ENCODE measurements around the gene LURAP1L.

LURAP1L gene

DNA sequence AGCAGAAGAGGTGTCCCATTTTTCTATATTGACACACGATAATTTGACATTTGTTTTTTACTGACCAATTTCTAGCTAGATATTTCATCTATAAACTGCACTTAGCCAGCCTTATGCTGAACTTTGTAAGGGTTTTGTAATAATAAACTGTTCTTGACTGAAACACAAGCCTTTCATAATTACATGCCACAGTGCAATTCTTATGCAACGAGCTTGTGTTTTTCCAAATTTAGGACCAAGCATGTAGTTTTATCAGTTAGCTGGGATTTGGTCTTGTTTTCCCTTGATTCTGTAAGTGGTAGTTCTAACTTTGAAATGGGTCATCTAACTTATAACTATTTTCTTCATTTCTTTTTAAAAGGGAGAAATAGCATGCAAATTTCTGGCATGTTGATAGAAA lies 1.3 kb upstream of the LURAP1L start:
- FAIRE-seq (no peak), DNase-seq (ENCODE audit: insufficient read length, low spot score) (no peak)
- TF ChIP-seq SPI1 (IDR thresholded peaks at IDR 0.05; ENCODE audit: low read depth, low read length), result no peak
- TF ChIP-seq POLR2AphosphoS5 (IDR thresholded peaks at IDR 0.05; ENCODE audit: low read depth, low read length), result no peak
- no peak for TF ChIP-seq POLR2A (IDR thresholded peaks at IDR 0.05; ENCODE audit: low read depth, low read length)
- no peak for TF ChIP-seq TAF1 (IDR thresholded peaks at IDR 0.05; ENCODE audit: low read depth, low read length)
- TF ChIP-seq PAX5 (IDR thresholded peaks at IDR 0.05; ENCODE audit: insufficient read depth, low read length, severe bottlenecking), result no peak
- TF ChIP-seq POU2F2 (IDR thresholded peaks at IDR 0.05; ENCODE audit: low read depth, low read length), result no peak

DNA sequence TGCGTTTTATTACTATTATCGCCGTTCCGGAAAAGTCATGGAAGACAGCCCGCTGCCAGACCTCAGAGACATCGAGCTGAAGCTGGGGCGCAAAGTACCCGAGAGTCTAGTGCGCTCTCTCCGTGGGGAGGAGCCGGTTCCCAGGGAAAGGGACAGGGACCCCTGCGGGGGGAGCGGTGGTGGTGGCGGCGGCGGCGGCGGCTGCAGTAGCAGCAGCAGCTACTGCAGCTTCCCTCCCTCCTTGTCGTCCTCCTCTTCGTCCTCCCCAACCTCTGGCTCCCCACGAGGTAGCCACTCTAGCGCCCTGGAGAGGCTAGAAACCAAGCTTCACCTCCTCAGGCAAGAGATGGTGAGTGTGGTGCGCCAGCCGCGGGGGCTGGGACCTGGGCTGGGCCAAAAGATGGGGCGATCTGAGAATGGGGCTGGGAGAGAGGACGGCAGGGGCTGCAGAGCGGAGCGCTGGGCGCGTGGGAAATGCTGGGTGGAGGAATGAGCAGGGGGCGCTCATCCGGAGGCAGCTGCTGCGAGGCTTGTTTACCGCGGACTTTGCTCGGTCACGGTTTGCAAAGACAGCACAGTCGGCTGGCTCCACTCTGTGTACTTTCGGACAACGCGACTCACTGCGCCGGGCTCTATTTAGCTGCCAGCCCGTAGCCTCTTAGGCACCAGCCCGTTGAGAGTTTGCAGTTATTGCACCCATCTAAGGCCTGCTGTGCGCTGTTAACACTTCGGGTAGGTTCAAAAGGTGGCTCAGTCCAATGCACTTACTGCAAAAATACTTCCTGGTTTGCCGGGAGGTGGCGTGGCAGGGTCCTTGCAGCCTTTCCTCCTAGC lies 1.1 kb downstream of the LURAP1L start:
- FAIRE-seq, result peak; percentile 75
- no peak for DNase-seq (ENCODE audit: insufficient read length, low spot score)
- TF ChIP-seq POLR2A (IDR thresholded peaks at IDR 0.05; ENCODE audit: low read depth, low read length) (no peak), SPI1 (IDR thresholded peaks at IDR 0.05; ENCODE audit: low read depth, low read length) (no peak), TAF1 (IDR thresholded peaks at IDR 0.05; ENCODE audit: low read depth, low read length) (no peak), POLR2AphosphoS5 (IDR thresholded peaks at IDR 0.05; ENCODE audit: low read depth, low read length) (no peak), POU2F2 (IDR thresholded peaks at IDR 0.05; ENCODE audit: low read depth, low read length) (no peak), PAX5 (IDR thresholded peaks at IDR 0.05; ENCODE audit: insufficient read depth, low read length, severe bottlenecking) (no peak)

DNA sequence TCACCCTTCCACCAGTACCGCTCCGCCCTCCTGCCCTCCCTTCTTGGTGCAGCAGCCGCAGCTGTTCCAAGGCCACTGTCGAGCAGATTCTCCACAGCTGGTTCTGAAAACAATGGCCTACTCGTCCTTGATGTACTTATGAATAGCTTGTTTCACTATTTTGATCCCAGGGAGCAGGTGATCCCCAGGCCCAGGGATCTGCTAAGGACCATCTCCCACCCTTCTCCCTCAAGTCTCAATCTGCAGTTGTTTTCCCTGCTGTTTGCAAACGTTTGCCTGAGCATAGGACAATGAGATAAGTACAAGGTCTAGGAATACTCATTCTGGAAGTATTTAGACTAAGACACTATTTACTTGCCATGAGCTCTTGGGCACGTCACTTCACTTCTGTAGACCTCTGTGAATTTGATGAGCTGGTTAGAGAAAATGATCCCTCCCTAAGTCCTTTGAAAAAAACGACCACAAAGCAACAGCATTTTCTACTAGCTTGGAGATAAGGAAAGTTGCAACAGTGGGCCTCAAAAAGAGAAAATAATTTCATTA lies 1.8 kb downstream of the LURAP1L start:
- TF ChIP-seq POLR2A (IDR thresholded peaks at IDR 0.05; ENCODE audit: low read depth, low read length) (no peak), POLR2AphosphoS5 (IDR thresholded peaks at IDR 0.05; ENCODE audit: low read depth, low read length) (no peak), SPI1 (IDR thresholded peaks at IDR 0.05; ENCODE audit: low read depth, low read length) (no peak), PAX5 (IDR thresholded peaks at IDR 0.05; ENCODE audit: insufficient read depth, low read length, severe bottlenecking) (no peak), TAF1 (IDR thresholded peaks at IDR 0.05; ENCODE audit: low read depth, low read length) (no peak), POU2F2 (IDR thresholded peaks at IDR 0.05; ENCODE audit: low read depth, low read length) (no peak)
- no peak for DNase-seq (ENCODE audit: insufficient read length, low spot score)
- FAIRE-seq, result no peak

DNA sequence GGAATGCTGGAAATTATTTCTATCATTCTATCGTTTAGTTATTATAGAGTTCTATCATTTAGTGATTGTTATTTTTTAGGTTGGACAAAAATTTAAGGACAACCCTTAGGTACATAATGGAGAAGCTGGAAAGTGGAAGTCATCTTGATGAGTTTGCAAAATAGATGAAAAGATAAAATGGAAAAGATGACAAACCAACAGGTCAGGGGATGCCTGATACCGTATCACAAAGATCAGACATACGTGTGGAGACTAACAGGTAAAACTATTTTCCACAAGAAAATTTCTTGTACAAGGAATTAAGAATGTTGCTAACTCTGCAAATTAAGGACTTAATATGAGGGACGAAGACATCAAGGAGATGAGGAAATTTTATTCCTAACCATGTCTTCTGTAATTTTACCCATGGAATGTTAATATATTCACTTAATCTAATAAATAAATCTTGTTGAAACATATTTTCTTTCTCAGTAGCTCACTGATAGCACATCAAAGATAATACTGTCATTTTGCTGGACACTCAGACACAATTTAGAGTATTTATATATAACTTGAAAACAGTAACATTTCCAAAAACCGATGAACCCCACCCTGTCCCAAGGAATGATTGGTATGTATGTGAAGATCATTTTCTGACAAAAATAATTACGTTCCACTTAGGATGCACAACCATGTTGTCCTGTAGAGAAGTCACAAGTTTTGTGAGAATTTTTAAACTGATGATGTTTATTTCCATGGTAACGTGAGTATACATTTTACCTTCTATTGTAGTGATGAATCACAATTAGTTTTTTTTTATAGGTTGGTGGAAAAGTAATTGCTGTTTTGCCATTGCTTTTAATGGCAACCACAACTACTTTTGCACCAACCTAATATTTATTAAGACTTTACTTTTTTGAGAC lies 2.6 kb downstream of the LURAP1L start:
- no peak for TF ChIP-seq POLR2AphosphoS5 (IDR thresholded peaks at IDR 0.05; ENCODE audit: low read depth, low read length)
- TF ChIP-seq SPI1 (IDR thresholded peaks at IDR 0.05; ENCODE audit: low read depth, low read length), result no peak
- TF ChIP-seq POLR2A (IDR thresholded peaks at IDR 0.05; ENCODE audit: low read depth, low read length), result no peak
- TF ChIP-seq PAX5 (IDR thresholded peaks at IDR 0.05; ENCODE audit: insufficient read depth, low read length, severe bottlenecking), result no peak
- DNase-seq (ENCODE audit: insufficient read length, low spot score) (no peak), FAIRE-seq (no peak)

DNA sequence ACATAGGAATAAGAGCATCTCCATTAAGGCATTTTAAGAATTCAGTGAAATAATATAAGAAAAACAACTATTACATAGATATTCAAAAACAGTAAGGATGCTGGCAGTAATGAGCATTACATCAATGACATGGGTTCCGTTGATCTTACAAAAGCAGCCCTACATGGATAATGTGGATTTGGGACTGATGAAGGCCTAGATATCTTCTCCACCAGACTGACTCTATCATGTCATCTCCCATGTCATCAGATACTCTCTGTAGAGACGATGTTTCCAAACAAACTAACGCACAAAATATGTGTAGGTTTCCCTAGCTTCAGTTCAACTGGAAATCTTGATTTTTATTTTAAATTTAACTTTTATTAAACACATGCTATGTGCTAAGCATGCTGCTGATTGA lies 3.6 kb downstream of the LURAP1L start:
- TF ChIP-seq PAX5 (IDR thresholded peaks at IDR 0.05; ENCODE audit: insufficient read depth, low read length, severe bottlenecking) (no peak), SPI1 (IDR thresholded peaks at IDR 0.05; ENCODE audit: low read depth, low read length) (no peak), POU2F2 (IDR thresholded peaks at IDR 0.05; ENCODE audit: low read depth, low read length) (no peak)
- FAIRE-seq (no peak), DNase-seq (ENCODE audit: insufficient read length, low spot score) (no peak)

DNA sequence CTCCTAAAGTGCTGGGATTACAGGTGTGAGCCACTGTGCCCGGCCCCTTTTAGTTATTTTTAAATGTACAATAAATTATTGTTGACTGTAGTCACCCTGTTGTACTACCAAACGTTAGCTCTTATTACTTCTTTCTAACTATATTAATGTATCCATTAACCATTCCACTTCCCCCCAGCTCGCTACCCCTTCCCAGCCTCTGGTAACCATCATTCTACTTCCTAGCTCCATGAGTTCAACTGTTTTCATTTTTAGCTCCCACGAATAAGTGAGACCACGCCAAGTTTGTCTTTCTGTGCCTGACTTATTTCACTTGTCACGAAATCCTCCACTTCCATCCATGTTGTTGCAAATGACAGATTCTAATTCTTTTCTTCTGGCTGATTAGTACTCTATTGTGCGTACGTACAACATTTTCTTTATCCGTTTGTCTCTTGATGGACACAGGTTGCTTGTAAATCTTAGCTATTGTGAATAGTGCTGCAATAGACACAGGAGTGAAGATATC lies 6.5 kb downstream of the LURAP1L start:
- DNase-seq (ENCODE audit: insufficient read length, low spot score) (no peak), FAIRE-seq (no peak)
- TF ChIP-seq POLR2A (IDR thresholded peaks at IDR 0.05; ENCODE audit: low read depth, low read length), result no peak
- no peak for TF ChIP-seq SPI1 (IDR thresholded peaks at IDR 0.05; ENCODE audit: low read depth, low read length)
- TF ChIP-seq POU2F2 (IDR thresholded peaks at IDR 0.05; ENCODE audit: low read depth, low read length), result no peak
- no peak for TF ChIP-seq TAF1 (IDR thresholded peaks at IDR 0.05; ENCODE audit: low read depth, low read length)
- TF ChIP-seq POLR2AphosphoS5 (IDR thresholded peaks at IDR 0.05; ENCODE audit: low read depth, low read length), result no peak
- no peak for TF ChIP-seq PAX5 (IDR thresholded peaks at IDR 0.05; ENCODE audit: insufficient read depth, low read length, severe bottlenecking)

DNA sequence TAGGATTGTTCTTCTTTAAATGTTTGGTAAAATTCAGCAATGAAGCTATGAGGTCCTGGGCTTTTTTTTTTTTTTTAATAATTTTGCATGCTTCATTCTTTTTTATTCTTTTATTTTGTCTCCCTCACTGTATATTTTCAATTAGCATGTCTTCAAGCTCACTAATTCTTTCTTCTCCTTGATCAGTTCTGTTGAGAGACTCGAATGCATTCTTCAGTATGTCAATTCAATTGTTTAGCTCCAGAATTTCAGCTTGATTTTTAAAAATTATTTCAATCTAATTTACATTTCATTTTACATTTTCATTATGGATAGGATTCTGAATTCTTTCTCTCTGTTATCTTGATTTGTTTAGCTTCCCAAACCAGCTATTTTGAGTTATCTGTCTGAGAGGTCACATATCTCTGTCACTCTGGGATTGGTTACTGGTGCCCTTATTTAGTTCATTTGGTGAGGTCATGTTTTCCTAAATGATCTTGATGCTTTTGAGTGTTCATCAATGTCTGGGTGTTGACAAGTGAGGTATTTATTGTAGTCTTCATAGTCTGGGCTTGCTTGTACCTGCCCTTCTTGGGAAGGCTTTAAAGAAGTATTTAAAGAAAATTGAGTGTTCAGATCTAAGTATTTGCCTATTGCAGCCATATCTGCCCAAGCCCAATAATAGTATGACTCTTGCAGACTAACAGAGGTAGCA lies 9.1 kb downstream of the LURAP1L start:
- FAIRE-seq (no peak), DNase-seq (ENCODE audit: insufficient read length, low spot score) (no peak)
- TF ChIP-seq SPI1 (IDR thresholded peaks at IDR 0.05; ENCODE audit: low read depth, low read length) (no peak), POU2F2 (IDR thresholded peaks at IDR 0.05; ENCODE audit: low read depth, low read length) (no peak), TAF1 (IDR thresholded peaks at IDR 0.05; ENCODE audit: low read depth, low read length) (no peak), PAX5 (IDR thresholded peaks at IDR 0.05; ENCODE audit: insufficient read depth, low read length, severe bottlenecking) (no peak), POLR2A (IDR thresholded peaks at IDR 0.05; ENCODE audit: low read depth, low read length) (no peak), POLR2AphosphoS5 (IDR thresholded peaks at IDR 0.05; ENCODE audit: low read depth, low read length) (no peak)

DNA sequence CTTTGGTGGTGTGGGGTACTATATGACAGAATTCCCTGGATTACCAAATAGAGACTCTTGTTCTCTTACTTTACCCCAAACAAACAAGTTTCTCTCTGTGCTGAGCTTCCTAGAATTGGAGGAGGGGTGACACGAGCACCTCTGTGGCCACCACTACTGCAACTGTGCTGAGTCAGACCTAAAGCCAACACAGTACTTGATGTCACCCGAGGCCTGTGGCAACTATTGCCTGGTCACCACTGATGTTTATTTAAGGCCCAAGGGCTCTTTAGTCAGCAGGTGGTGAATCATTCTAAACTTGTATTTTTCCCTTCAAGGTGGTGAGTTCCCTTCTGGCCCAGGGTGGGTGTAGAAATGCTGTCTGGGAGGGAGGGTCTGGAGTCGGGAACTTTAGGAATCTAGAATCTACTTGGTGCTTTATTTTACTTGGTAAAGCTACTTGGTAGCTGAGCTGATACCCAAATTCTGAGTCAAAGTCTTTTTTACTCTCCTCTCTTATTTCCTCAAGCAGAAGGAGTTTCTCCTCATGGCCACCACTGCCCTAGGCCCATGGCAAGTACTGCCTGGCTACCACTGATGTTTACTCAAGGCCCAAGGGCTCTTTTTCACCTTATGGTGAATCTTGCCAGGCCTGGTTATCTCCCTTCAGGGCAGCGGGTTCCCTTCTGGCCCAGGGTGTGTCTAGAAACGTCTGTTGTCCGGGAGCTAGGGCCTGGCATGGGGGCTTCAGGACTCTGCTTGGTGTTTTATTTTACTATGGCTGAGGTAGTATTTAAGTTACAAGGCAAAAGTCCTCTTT lies 9.8 kb downstream of the LURAP1L start:
- no peak for FAIRE-seq
- DNase-seq (ENCODE audit: insufficient read length, low spot score), result no peak
- TF ChIP-seq POU2F2 (IDR thresholded peaks at IDR 0.05; ENCODE audit: low read depth, low read length), result no peak
- no peak for TF ChIP-seq TAF1 (IDR thresholded peaks at IDR 0.05; ENCODE audit: low read depth, low read length)
- no peak for TF ChIP-seq PAX5 (IDR thresholded peaks at IDR 0.05; ENCODE audit: insufficient read depth, low read length, severe bottlenecking)
- no peak for TF ChIP-seq POLR2A (IDR thresholded peaks at IDR 0.05; ENCODE audit: low read depth, low read length)
- no peak for TF ChIP-seq POLR2AphosphoS5 (IDR thresholded peaks at IDR 0.05; ENCODE audit: low read depth, low read length)
- no peak for TF ChIP-seq SPI1 (IDR thresholded peaks at IDR 0.05; ENCODE audit: low read depth, low read length)

Measured in GM12891 (cell line).